ENCODE measurements around the gene PLA2G5.

Gene PLA2G5

GRCh38 chr1:20136249-20136648 is 66.3 kb downstream of the PLA2G5 start:
- no peak overlapping the region for H3K9ac ChIP-seq (ENCODE audit: low read length in 2 of 2)
- no peaks in the 10 kb centered on the region for H3K36me3 ChIP-seq (ENCODE audit: control insufficient read depth in 2 of 2, insufficient read depth in 2 of 2, low read length in 2 of 2)
- no peak overlapping the region for H3K4me3 ChIP-seq (ENCODE audit: low read length in 2 of 2)
- peaks cover 20 to 25% of the 10 kb centered on the region in 2 donors for H3K27me3 ChIP-seq (ENCODE audit: control insufficient read depth in 1 of 2, insufficient read depth in 2 of 2, low read length in 2 of 2)
- H3K27ac ChIP-seq (ENCODE audit: low read length): no peak overlapping the region
- H3K9me3 ChIP-seq (ENCODE audit: control insufficient read depth in 2 of 2, low read length in 2 of 2): no peaks in the 10 kb centered on the region
- no peaks in the 10 kb centered on the region for H3K4me1 ChIP-seq (ENCODE audit: control insufficient read depth, insufficient read depth, low read length)

- no peaks in the 10 kb centered on the region for H3K36me3 ChIP-seq (ENCODE audit: control insufficient read depth in 2 of 2, insufficient read depth in 2 of 2, low read length in 2 of 2)
- no peaks in the 10 kb centered on the region for H3K4me1 ChIP-seq (ENCODE audit: control insufficient read depth, insufficient read depth, low read length)
- no peak overlapping the region for H3K9ac ChIP-seq (ENCODE audit: low read length in 2 of 2)
- no peak overlapping the region for H3K4me3 ChIP-seq (ENCODE audit: low read length in 2 of 2)
- H3K27ac ChIP-seq (ENCODE audit: low read length): no peak overlapping the region
- peaks cover 24 to 25% of the 10 kb centered on the region in 2 donors for H3K27me3 ChIP-seq (ENCODE audit: control insufficient read depth in 1 of 2, insufficient read depth in 2 of 2, low read length in 2 of 2)
- H3K9me3 ChIP-seq (ENCODE audit: control insufficient read depth in 2 of 2, low read length in 2 of 2): no peaks in the 10 kb centered on the region
Measured at GRCh38 chr1:20137055-20137454, 67.1 kb downstream of the PLA2G5 start.

GRCh38 chr1:20137604-20138003 is 67.6 kb downstream of the PLA2G5 start:
- Histone ChIP-seq H3K36me3 (ENCODE audit: control insufficient read depth in 2 of 2, insufficient read depth in 2 of 2, low read length in 2 of 2) (no peaks in the 10 kb centered on the region), H3K9ac (ENCODE audit: low read length in 2 of 2) (no peak overlapping the region), H3K27ac (ENCODE audit: low read length) (no peak overlapping the region), H3K27me3 (ENCODE audit: control insufficient read depth in 1 of 2, insufficient read depth in 2 of 2, low read length in 2 of 2) (peaks cover 25 to 26% of the 10 kb centered on the region in 2 donors), H3K9me3 (ENCODE audit: control insufficient read depth in 2 of 2, low read length in 2 of 2) (no peaks in the 10 kb centered on the region), H3K4me1 (ENCODE audit: control insufficient read depth, insufficient read depth, low read length) (no peaks in the 10 kb centered on the region), H3K4me3 (ENCODE audit: low read length in 2 of 2) (no peak overlapping the region)

- Histone ChIP-seq H3K27ac (ENCODE audit: low read length) (no peak overlapping the region), H3K9ac (ENCODE audit: low read length in 2 of 2) (no peak overlapping the region), H3K4me3 (ENCODE audit: low read length in 2 of 2) (no peak overlapping the region), H3K27me3 (ENCODE audit: control insufficient read depth in 1 of 2, insufficient read depth in 2 of 2, low read length in 2 of 2) (peaks cover 26 to 30% of the 10 kb centered on the region in 2 donors), H3K9me3 (ENCODE audit: control insufficient read depth in 2 of 2, low read length in 2 of 2) (no peaks in the 10 kb centered on the region), H3K36me3 (ENCODE audit: control insufficient read depth in 2 of 2, insufficient read depth in 2 of 2, low read length in 2 of 2) (no peaks in the 10 kb centered on the region), H3K4me1 (ENCODE audit: control insufficient read depth, insufficient read depth, low read length) (no peaks in the 10 kb centered on the region)
Measured at GRCh38 chr1:20138346-20138745, 68.4 kb downstream of the PLA2G5 start.

GRCh38 chr1:20138961-20139550 is 69.1 kb downstream of the PLA2G5 start, which contains the start of gene PLA2G2F:
Gene PLA2G2F, plus strand, starts transcription at chr1:20139323. Its CDS starts 105 bp downstream, at chr1:20139428.
- no peak within 1 kb of the TSS for H3K9ac ChIP-seq (ENCODE audit: low read length in 2 of 2)
- peaks cover 26 to 30% of the 10 kb centered on the region in 2 donors for H3K27me3 ChIP-seq (ENCODE audit: control insufficient read depth in 1 of 2, insufficient read depth in 2 of 2, low read length in 2 of 2)
- no peak within 1 kb of the TSS for H3K4me3 ChIP-seq (ENCODE audit: low read length in 2 of 2)
- no peaks in the 10 kb centered on the region for H3K9me3 ChIP-seq (ENCODE audit: control insufficient read depth in 2 of 2, low read length in 2 of 2)
- H3K27ac ChIP-seq (ENCODE audit: low read length): no peak within 1 kb of the TSS
- no peaks in the 10 kb centered on the region for H3K36me3 ChIP-seq (ENCODE audit: control insufficient read depth in 2 of 2, insufficient read depth in 2 of 2, low read length in 2 of 2)
- no peaks in the 10 kb centered on the region for H3K4me1 ChIP-seq (ENCODE audit: control insufficient read depth, insufficient read depth, low read length)

- Histone ChIP-seq H3K9ac (ENCODE audit: low read length in 2 of 2) (no peak overlapping the region), H3K4me3 (ENCODE audit: low read length in 2 of 2) (no peak overlapping the region), H3K27ac (ENCODE audit: low read length) (no peak overlapping the region), H3K9me3 (ENCODE audit: control insufficient read depth in 2 of 2, low read length in 2 of 2) (no peaks in the 10 kb centered on the region), H3K27me3 (ENCODE audit: control insufficient read depth in 1 of 2, insufficient read depth in 2 of 2, low read length in 2 of 2) (peaks cover 26 to 30% of the 10 kb centered on the region in 2 donors), H3K4me1 (ENCODE audit: control insufficient read depth, insufficient read depth, low read length) (no peaks in the 10 kb centered on the region), H3K36me3 (ENCODE audit: control insufficient read depth in 2 of 2, insufficient read depth in 2 of 2, low read length in 2 of 2) (no peaks in the 10 kb centered on the region)
Measured at GRCh38 chr1:20139776-20140612, 70.0 kb downstream of the PLA2G5 start.

- Histone ChIP-seq H3K27ac (ENCODE audit: low read length) (no peak overlapping the region), H3K4me1 (ENCODE audit: control insufficient read depth, insufficient read depth, low read length) (no peaks in the 10 kb centered on the region), H3K9ac (ENCODE audit: low read length in 2 of 2) (peak overlapping the region in 1 of 2 donors; percentile 21), H3K9me3 (ENCODE audit: control insufficient read depth in 2 of 2, low read length in 2 of 2) (no peaks in the 10 kb centered on the region), H3K4me3 (ENCODE audit: low read length in 2 of 2) (no peak overlapping the region), H3K27me3 (ENCODE audit: control insufficient read depth in 1 of 2, insufficient read depth in 2 of 2, low read length in 2 of 2) (peaks cover 25 to 28% of the 10 kb centered on the region in 2 donors), H3K36me3 (ENCODE audit: control insufficient read depth in 2 of 2, insufficient read depth in 2 of 2, low read length in 2 of 2) (no peaks in the 10 kb centered on the region)
Measured at GRCh38 chr1:20141001-20141400, 71.0 kb downstream of the PLA2G5 start.

- no peaks in the 10 kb centered on the region for H3K36me3 ChIP-seq (ENCODE audit: control insufficient read depth in 2 of 2, insufficient read depth in 2 of 2, low read length in 2 of 2)
- no peak overlapping the region for H3K9ac ChIP-seq (ENCODE audit: low read length in 2 of 2)
- H3K4me1 ChIP-seq (ENCODE audit: control insufficient read depth, insufficient read depth, low read length): no peaks in the 10 kb centered on the region
- H3K27me3 ChIP-seq (ENCODE audit: control insufficient read depth in 1 of 2, insufficient read depth in 2 of 2, low read length in 2 of 2): peaks cover 21 to 28% of the 10 kb centered on the region in 2 donors
- no peak overlapping the region for H3K27ac ChIP-seq (ENCODE audit: low read length)
- no peak overlapping the region for H3K4me3 ChIP-seq (ENCODE audit: low read length in 2 of 2)
- H3K9me3 ChIP-seq (ENCODE audit: control insufficient read depth in 2 of 2, low read length in 2 of 2): no peaks in the 10 kb centered on the region
Measured at GRCh38 chr1:20141466-20141865, 71.5 kb downstream of the PLA2G5 start.

Data from stomach smooth muscle (tissue), 2 donors.